Measurements from ENCODE around the gene CDH26. TPM values are rescaled to one million over a fixed set of nuclear protein-coding genes. Genes with fewer than 3 reads are reported as not detected.

The CDH26 gene
- polyA plus RNA-seq, 1 donor from 2014 or later, result 0.43 TPM

DNA sequence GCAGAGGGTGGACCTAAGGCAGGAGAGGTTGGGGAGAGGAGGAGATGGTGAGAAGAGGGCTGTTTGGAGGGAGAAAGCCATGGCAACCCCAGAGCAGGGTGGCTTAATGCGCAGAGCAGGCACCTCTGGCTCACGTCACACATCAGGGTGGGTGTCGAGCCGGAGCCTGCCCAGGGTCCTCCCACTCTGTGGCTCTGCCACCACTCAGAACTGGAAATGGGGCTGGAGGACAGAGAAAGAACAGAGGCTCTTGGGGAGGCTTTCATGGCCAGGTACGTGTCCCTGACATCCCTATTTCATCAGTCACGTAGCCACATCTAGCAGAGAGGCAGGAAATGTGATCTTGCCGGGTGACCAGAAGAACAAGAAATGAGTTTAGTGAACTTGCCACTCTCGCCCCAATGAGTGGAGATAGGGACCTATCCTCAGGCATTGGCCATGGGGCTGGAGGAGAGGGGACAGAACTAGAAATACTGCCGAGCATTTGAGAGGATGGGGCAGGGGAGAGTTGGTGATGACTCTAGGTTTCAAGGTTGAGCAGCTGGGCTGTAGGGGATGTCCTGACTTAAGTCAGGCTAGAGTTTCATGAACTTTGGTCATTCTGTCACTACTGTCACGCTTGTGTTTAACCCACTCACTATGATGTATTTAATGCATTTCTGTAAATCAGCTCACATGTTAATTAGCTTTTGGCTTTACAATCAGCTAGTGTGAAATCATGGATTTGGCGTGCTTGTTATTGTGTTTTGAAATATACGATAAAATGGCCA is 52.7 kb downstream of the CDH26 start:
- no peaks in the 10 kb centered on the region for H4K20me1 ChIP-seq (ENCODE audit: insufficient read depth)
- no peak overlapping the region for H3K4me2 ChIP-seq (ENCODE audit: low read length)
- H3K4me3 ChIP-seq (ENCODE audit: low read length), result no peak overlapping the region
- no peaks in the 10 kb centered on the region for H3F3A ChIP-seq (ENCODE audit: insufficient read depth, low read length, poor library complexity, severe bottlenecking)
- no peak overlapping the region for H2AFZ ChIP-seq (ENCODE audit: low read depth, low read length)
- TF ChIP-seq RAD21 (conservative IDR thresholded peaks at IDR 0.05), result no peak
- no peaks in the 10 kb centered on the region for H3K9me2 ChIP-seq (ENCODE audit: insufficient read depth, low read length)
- no peaks in the 10 kb centered on the region for H3K36me3 ChIP-seq (ENCODE audit: insufficient read depth, low read length)
- H3K9me3 ChIP-seq (ENCODE audit: low read length), result no peaks in the 10 kb centered on the region
- H3K27me3 ChIP-seq (ENCODE audit: insufficient read depth, low read depth, low read length), result no peaks in the 10 kb centered on the region
- H3K27ac ChIP-seq (ENCODE audit: low read length), result no peak overlapping the region
- no peaks in the 10 kb centered on the region for H3K79me2 ChIP-seq (replicated peaks; ENCODE audit: insufficient read depth, low read length)
- no peak overlapping the region for H3K9ac ChIP-seq (ENCODE audit: low read length)

DNA sequence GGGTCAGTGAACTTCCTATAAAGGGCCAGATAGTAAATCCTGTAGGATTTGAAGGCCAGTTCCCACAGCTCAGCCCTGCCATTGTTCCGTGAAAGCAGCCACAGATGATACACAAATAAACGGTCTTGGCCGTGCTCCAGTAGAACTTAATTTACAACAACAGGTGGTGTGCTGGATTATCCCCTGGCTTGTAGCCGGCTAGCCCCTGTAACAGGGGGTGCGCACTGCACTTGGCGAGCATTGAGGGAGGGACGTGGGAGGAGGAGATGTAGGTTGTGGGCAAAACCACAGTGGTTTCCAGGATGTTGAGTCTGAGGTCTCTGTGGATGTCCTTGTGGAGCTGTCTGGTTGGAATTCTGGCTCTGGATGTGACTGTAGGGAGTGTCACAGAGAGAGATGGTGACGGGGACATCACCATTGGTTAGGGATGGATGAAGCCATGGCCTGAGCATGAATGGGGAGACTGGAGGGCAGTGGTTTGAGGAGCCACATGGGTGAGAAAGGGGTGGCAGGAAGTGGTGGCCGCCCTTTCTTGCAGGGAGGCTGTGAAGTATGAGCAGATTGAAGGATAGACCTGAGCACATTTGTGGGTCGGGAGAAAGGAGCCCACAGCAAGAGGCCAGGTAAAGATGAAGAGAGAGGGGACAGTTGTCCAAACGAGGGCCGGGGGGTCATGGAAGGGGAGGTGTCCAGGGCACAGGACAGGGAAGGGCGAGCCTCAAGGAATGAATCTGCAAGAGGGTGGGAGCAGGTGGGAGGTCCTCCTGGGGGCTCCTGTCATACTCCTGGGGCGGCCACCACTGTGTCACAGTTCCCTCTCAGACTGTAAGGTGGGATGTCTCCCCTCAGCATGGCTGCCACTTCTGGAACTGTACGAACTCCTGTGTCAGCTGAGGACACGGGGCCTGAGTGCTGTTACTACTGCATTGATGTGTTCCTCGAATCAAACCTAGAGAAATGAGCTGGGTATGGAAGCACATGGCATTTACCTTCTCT is 53.6 kb downstream of the CDH26 start:
- Histone ChIP-seq H3K4me2 (ENCODE audit: low read length) (no peak overlapping the region), H4K20me1 (ENCODE audit: insufficient read depth) (no peaks in the 10 kb centered on the region), H3K79me2 (replicated peaks; ENCODE audit: insufficient read depth, low read length) (no peaks in the 10 kb centered on the region), H3K27ac (ENCODE audit: low read length) (no peak overlapping the region), H3K9me3 (ENCODE audit: low read length) (no peaks in the 10 kb centered on the region), H2AFZ (ENCODE audit: low read depth, low read length) (no peak overlapping the region), H3K9ac (ENCODE audit: low read length) (no peak overlapping the region), H3K36me3 (ENCODE audit: insufficient read depth, low read length) (no peaks in the 10 kb centered on the region), H3F3A (ENCODE audit: insufficient read depth, low read length, poor library complexity, severe bottlenecking) (no peaks in the 10 kb centered on the region), H3K27me3 (ENCODE audit: insufficient read depth, low read depth, low read length) (no peaks in the 10 kb centered on the region), H3K4me3 (ENCODE audit: low read length) (no peak overlapping the region), H3K9me2 (ENCODE audit: insufficient read depth, low read length) (no peaks in the 10 kb centered on the region)
- TF ChIP-seq SMC3 (conservative IDR thresholded peaks at IDR 0.05; ENCODE audit: poor library complexity) (no peak), RAD21 (conservative IDR thresholded peaks at IDR 0.05) (no peak), EP300 (conservative IDR thresholded peaks at IDR 0.05; ENCODE audit: poor library complexity, severe bottlenecking) (no peak), MXI1 (conservative IDR thresholded peaks at IDR 0.05; ENCODE audit: poor library complexity, severe bottlenecking) (no peak), POLR2AphosphoS5 (IDR thresholded peaks at IDR 0.05) (no peak), TAF1 (IDR thresholded peaks at IDR 0.05; ENCODE audit: low read depth) (no peak), EZH2 (IDR thresholded peaks at IDR 0.05; ENCODE audit: borderline replicate concordance, insufficient read depth, low read length, poor library complexity, severe bottlenecking) (no peak)
- TF ChIP-seq, protein P1, sequence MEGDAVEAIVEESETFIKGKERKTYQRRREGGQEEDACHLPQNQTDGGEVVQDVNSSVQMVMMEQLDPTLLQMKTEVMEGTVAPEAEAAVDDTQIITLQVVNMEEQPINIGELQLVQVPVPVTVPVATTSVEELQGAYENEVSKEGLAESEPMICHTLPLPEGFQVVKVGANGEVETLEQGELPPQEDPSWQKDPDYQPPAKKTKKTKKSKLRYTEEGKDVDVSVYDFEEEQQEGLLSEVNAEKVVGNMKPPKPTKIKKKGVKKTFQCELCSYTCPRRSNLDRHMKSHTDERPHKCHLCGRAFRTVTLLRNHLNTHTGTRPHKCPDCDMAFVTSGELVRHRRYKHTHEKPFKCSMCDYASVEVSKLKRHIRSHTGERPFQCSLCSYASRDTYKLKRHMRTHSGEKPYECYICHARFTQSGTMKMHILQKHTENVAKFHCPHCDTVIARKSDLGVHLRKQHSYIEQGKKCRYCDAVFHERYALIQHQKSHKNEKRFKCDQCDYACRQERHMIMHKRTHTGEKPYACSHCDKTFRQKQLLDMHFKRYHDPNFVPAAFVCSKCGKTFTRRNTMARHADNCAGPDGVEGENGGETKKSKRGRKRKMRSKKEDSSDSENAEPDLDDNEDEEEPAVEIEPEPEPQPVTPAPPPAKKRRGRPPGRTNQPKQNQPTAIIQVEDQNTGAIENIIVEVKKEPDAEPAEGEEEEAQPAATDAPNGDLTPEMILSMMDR (IDR thresholded peaks at IDR 0.05; ENCODE audit: poor library complexity, severe bottlenecking), result no peak
- TF ChIP-seq, protein P2, sequence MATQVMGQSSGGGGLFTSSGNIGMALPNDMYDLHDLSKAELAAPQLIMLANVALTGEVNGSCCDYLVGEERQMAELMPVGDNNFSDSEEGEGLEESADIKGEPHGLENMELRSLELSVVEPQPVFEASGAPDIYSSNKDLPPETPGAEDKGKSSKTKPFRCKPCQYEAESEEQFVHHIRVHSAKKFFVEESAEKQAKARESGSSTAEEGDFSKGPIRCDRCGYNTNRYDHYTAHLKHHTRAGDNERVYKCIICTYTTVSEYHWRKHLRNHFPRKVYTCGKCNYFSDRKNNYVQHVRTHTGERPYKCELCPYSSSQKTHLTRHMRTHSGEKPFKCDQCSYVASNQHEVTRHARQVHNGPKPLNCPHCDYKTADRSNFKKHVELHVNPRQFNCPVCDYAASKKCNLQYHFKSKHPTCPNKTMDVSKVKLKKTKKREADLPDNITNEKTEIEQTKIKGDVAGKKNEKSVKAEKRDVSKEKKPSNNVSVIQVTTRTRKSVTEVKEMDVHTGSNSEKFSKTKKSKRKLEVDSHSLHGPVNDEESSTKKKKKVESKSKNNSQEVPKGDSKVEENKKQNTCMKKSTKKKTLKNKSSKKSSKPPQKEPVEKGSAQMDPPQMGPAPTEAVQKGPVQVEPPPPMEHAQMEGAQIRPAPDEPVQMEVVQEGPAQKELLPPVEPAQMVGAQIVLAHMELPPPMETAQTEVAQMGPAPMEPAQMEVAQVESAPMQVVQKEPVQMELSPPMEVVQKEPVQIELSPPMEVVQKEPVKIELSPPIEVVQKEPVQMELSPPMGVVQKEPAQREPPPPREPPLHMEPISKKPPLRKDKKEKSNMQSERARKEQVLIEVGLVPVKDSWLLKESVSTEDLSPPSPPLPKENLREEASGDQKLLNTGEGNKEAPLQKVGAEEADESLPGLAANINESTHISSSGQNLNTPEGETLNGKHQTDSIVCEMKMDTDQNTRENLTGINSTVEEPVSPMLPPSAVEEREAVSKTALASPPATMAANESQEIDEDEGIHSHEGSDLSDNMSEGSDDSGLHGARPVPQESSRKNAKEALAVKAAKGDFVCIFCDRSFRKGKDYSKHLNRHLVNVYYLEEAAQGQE (IDR thresholded peaks at IDR 0.05; ENCODE audit: borderline replicate concordance), result no peak

Measured in neural cell (in vitro differentiated cells).